OCI-LY7 (cell line): ENCODE data around the gene GPC4.

Experiments
- EZH2phosphoT487 ChIP-seq: fragments of 200-600 bp; sonication (generic); IDR thresholded peaks from 2 replicates; pipeline ENCODE4 v1.6.1; 2018; ENCODE audit warnings: low read depth, borderline replicate concordance, mild to moderate bottlenecking, mixed run types, antibody characterized with exemption, low read length, moderate library complexity, mixed read lengths
- TF ChIP-seq, protein P1 (sequence below): fragments of 200-600 bp; sonication (generic); conservative IDR thresholded peaks from 2 replicates; pipeline ENCODE4 v1.5.1; 2014; ENCODE audit warnings: mild to moderate bottlenecking, antibody characterized with exemption, low read length, moderate library complexity, mixed read lengths

DNA sequence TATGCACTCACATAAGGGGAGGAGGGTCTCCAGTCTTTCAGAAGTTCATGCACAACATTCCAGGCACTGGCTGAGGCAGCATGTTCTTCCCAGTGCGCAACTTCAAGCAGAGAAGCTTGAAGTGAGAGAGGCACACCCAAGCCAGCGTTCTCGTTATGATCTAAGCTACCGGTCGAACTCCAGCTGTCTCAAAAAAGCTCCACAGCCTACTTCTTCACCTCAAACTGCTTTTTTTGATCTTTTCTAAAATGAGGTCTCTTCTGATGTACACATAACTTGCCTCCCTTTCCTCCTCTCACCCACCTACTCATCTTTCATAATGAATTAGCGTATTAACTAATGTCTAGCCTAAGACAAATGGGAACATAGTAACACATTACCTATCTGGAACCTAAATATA is 25.3 kb downstream of the GPC4 start:
- TF ChIP-seq EZH2phosphoT487, result no peak
- TF ChIP-seq, protein P1, sequence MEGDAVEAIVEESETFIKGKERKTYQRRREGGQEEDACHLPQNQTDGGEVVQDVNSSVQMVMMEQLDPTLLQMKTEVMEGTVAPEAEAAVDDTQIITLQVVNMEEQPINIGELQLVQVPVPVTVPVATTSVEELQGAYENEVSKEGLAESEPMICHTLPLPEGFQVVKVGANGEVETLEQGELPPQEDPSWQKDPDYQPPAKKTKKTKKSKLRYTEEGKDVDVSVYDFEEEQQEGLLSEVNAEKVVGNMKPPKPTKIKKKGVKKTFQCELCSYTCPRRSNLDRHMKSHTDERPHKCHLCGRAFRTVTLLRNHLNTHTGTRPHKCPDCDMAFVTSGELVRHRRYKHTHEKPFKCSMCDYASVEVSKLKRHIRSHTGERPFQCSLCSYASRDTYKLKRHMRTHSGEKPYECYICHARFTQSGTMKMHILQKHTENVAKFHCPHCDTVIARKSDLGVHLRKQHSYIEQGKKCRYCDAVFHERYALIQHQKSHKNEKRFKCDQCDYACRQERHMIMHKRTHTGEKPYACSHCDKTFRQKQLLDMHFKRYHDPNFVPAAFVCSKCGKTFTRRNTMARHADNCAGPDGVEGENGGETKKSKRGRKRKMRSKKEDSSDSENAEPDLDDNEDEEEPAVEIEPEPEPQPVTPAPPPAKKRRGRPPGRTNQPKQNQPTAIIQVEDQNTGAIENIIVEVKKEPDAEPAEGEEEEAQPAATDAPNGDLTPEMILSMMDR, result no peak
